HL-60 (cell line): ENCODE measurements around the gene CNST.

Source experiments
- DNase-seq, 2 experiments: peaks; one replicate each; pipeline ENCODE4 v3.0.0-alpha.2; 2010 to 2020; ENCODE audit warnings: low read depth in 1 of 2, low spot score in 1 of 2
- H3K27ac ChIP-seq: fragments of 250-450 bp; sonication (Bioruptor Pico); replicated peaks from 2 replicates; pipeline ENCODE4 v1.5.1; 2020; ENCODE audit warnings: mild to moderate bottlenecking, moderate library complexity
- H3K27me3 ChIP-seq: fragments of 250-450 bp; sonication (Bioruptor Pico); 2 replicates; pipeline ENCODE4 v1.5.1; 2021; ENCODE audit warnings: mild to moderate bottlenecking, moderate library complexity; ENCODE audit not compliant: insufficient read depth, poor library complexity, severe bottlenecking
- H3K4me3 ChIP-seq: replicated peaks from 2 replicates; pipeline ENCODE4 v1.5.1; 2011; ENCODE audit warnings: mild to moderate bottlenecking, control low read depth, low read length; ENCODE audit not compliant: insufficient read depth
- GABPA ChIP-seq: IDR thresholded peaks from 2 replicates; pipeline ENCODE4 v1.6.1; 2012; ENCODE audit warnings: low read depth
- POLR2AphosphoS5 ChIP-seq: IDR thresholded peaks from 2 replicates; pipeline ENCODE4 v1.6.1; 2012; ENCODE audit warnings: low read depth
- SPI1 ChIP-seq: IDR thresholded peaks from 2 replicates; pipeline ENCODE4 v1.6.1; 2012; ENCODE audit warnings: low read depth, mild to moderate bottlenecking, borderline replicate concordance
- TF ChIP-seq, protein P1 (sequence below): IDR thresholded peaks from one replicate; pipeline ENCODE4 v1.5.1; 2011; ENCODE audit warnings: low read length, control low read depth, inconsistent platforms; ENCODE audit not compliant: insufficient read depth
- TF ChIP-seq, protein P2 (sequence below): IDR thresholded peaks from 2 replicates; pipeline ENCODE4 v1.6.1; 2012; ENCODE audit warnings: low read depth; ENCODE audit not compliant: insufficient replicate concordance

Gene CNST

DNA sequence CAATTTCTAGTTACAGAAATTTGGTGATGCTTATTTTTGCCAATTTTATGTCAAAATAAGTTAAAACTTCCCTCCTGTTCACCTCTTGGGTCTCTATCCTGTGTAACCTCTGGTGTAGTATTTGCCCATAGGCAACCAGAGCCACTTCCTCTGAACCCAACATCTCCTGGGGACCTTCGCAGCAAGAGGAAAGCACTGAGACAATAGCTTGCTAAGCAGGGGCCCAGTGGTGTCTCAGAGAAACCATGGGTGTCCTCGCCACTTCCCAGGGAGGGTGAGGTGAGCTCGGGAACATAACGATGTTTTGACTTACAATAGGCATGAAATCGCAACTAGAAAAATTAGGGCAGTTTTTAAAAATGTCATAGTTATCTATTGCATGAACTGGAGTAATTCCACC lies 101.5 kb downstream of the CNST start:
- no peak for DNase-seq
- Histone ChIP-seq H3K4me3 (no peak overlapping the region), H3K27me3 (no peaks in the 10 kb centered on the region), H3K27ac (no peak overlapping the region)
- TF ChIP-seq, protein P1, sequence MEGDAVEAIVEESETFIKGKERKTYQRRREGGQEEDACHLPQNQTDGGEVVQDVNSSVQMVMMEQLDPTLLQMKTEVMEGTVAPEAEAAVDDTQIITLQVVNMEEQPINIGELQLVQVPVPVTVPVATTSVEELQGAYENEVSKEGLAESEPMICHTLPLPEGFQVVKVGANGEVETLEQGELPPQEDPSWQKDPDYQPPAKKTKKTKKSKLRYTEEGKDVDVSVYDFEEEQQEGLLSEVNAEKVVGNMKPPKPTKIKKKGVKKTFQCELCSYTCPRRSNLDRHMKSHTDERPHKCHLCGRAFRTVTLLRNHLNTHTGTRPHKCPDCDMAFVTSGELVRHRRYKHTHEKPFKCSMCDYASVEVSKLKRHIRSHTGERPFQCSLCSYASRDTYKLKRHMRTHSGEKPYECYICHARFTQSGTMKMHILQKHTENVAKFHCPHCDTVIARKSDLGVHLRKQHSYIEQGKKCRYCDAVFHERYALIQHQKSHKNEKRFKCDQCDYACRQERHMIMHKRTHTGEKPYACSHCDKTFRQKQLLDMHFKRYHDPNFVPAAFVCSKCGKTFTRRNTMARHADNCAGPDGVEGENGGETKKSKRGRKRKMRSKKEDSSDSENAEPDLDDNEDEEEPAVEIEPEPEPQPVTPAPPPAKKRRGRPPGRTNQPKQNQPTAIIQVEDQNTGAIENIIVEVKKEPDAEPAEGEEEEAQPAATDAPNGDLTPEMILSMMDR, result no peak
- TF ChIP-seq, protein P2, sequence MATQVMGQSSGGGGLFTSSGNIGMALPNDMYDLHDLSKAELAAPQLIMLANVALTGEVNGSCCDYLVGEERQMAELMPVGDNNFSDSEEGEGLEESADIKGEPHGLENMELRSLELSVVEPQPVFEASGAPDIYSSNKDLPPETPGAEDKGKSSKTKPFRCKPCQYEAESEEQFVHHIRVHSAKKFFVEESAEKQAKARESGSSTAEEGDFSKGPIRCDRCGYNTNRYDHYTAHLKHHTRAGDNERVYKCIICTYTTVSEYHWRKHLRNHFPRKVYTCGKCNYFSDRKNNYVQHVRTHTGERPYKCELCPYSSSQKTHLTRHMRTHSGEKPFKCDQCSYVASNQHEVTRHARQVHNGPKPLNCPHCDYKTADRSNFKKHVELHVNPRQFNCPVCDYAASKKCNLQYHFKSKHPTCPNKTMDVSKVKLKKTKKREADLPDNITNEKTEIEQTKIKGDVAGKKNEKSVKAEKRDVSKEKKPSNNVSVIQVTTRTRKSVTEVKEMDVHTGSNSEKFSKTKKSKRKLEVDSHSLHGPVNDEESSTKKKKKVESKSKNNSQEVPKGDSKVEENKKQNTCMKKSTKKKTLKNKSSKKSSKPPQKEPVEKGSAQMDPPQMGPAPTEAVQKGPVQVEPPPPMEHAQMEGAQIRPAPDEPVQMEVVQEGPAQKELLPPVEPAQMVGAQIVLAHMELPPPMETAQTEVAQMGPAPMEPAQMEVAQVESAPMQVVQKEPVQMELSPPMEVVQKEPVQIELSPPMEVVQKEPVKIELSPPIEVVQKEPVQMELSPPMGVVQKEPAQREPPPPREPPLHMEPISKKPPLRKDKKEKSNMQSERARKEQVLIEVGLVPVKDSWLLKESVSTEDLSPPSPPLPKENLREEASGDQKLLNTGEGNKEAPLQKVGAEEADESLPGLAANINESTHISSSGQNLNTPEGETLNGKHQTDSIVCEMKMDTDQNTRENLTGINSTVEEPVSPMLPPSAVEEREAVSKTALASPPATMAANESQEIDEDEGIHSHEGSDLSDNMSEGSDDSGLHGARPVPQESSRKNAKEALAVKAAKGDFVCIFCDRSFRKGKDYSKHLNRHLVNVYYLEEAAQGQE, result no peak
- TF ChIP-seq SPI1 (no peak), GABPA (no peak), POLR2AphosphoS5 (no peak)

DNA sequence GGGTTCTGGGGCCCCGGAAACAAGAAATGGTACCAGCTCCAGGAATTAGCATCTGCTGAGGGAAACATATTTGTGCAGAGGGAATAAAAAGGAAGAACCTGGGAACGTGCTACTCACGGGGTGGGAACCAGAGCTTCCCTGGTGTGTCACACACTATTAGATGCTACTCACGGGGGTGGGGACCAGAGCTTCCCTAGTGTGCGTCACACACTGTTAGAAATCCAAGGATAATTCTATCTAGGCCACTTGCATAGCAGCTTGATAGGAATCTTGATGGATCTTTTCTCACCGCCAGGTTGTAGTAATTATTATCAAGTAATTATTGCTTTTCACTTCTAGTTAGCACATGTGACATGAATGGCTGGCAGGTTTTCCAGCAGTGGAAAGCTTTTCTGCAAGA lies 103.4 kb downstream of the CNST start:
- DNase-seq, result no peak
- no peak overlapping the region for H3K27ac ChIP-seq
- TF ChIP-seq POLR2AphosphoS5 (no peak), GABPA (no peak), SPI1 (no peak)
- TF ChIP-seq, protein P1, result no peak
- TF ChIP-seq, protein P2, result no peak
- H3K27me3 ChIP-seq, result no peaks in the 10 kb centered on the region
- H3K4me3 ChIP-seq, result no peak overlapping the region

DNA sequence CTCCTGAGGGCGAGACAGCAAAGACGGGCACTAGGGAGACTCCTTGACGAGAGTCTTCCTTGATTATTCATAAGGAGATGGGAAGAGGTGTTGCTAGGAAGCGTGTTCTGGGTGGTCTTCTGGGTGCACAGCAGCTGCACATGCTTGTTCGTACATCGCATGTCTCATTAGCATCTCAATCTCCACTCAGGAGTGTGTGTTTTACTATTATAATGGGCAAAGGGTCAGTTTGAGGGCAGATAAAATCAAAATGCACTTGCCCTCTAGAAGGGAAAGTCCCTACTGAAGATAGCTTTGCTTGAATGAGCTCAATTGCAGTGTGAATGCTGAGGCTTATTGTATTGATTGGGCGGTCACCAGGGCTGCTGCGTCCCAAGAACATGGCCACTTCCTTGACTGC lies 107.8 kb downstream of the CNST start:
- no peak overlapping the region for H3K27ac ChIP-seq
- H3K27me3 ChIP-seq, result no peaks in the 10 kb centered on the region
- no peak for DNase-seq

More for the DNA sequence above, 107.8 kb downstream of the CNST start:
- TF ChIP-seq, protein P2, result no peak
- no peak for TF ChIP-seq SPI1
- TF ChIP-seq GABPA, result no peak
- TF ChIP-seq POLR2AphosphoS5, result no peak
- no peak overlapping the region for H3K4me3 ChIP-seq
